ENCODE measurements around the gene SLC41A2.

The SLC41A2 gene

GRCh38 chr12:104939089-104939488 lies 19.0 kb downstream of the SLC41A2 start:
- Histone ChIP-seq H2BK5ac (ENCODE audit: low read depth, low read length, poor library complexity, severe bottlenecking) (no peak overlapping the region), H3K14ac (ENCODE audit: low read length in 2 of 2) (no peak overlapping the region), H4K8ac (ENCODE audit: low read length) (no peak overlapping the region), H3K36me3 (ENCODE audit: control insufficient read depth in 1 of 2, insufficient read depth in 2 of 2, low read depth in 1 of 2, low read length in 2 of 2) (no peaks in the 10 kb centered on the region), H3K4ac (ENCODE audit: low read depth in 1 of 2, low read length in 2 of 2) (no peak overlapping the region), H3K4me1 (ENCODE audit: control insufficient read depth, insufficient read depth, low read depth, low read length) (peaks cover 1% of the 10 kb centered on the region), H3K27ac (ENCODE audit: low read length, poor library complexity, severe bottlenecking) (no peak overlapping the region), H3K27me3 (ENCODE audit: control insufficient read depth in 1 of 2, insufficient read depth in 1 of 2, low read length in 2 of 2) (no peaks in the 10 kb centered on the region), H3K23ac (ENCODE audit: low read length in 2 of 2) (no peak overlapping the region), H3K4me3 (ENCODE audit: insufficient read depth in 1 of 2, low read depth in 1 of 2, low read length in 2 of 2) (no peak overlapping the region), H3K9ac (ENCODE audit: low read length) (no peak overlapping the region), H3K79me1 (replicated peaks; ENCODE audit: low read length, poor library complexity, severe bottlenecking) (peaks cover 2% of the 10 kb centered on the region), H2BK120ac (ENCODE audit: low read depth, low read length) (no peak overlapping the region), H2AK5ac (ENCODE audit: low read length, severe bottlenecking) (no peak overlapping the region), H3K18ac (ENCODE audit: low read depth in 1 of 2, low read length in 2 of 2) (no peak overlapping the region), H4K91ac (ENCODE audit: low read length) (no peak overlapping the region), H3K4me2 (ENCODE audit: low read length, poor library complexity, severe bottlenecking) (no peak overlapping the region), H2BK12ac (ENCODE audit: low read length in 2 of 2) (no peak overlapping the region), H2BK15ac (ENCODE audit: low read depth, poor library complexity, severe bottlenecking) (no peak overlapping the region), H3K9me3 (ENCODE audit: control insufficient read depth, low read length) (peaks cover under 1% of the 10 kb centered on the region), H2AFZ (ENCODE audit: low read depth, low read length) (no peak overlapping the region)
- WGBS, result 92% methylated on average over 1 of the region's 2 CpGs
- no peak for DNase-seq

GRCh38 chr12:104938371-104938770 lies 19.7 kb downstream of the SLC41A2 start:
- 49% methylated on average over 3 of the region's 3 CpGs for WGBS
- H2AFZ ChIP-seq (ENCODE audit: low read depth, low read length), result no peak overlapping the region
- no peak overlapping the region for H3K9ac ChIP-seq (ENCODE audit: low read length)
- no peak overlapping the region for H3K18ac ChIP-seq (ENCODE audit: low read depth in 1 of 2, low read length in 2 of 2)
- H3K4ac ChIP-seq (ENCODE audit: low read depth in 1 of 2, low read length in 2 of 2), result no peak overlapping the region
- H2AK5ac ChIP-seq (ENCODE audit: low read length, severe bottlenecking), result no peak overlapping the region
- no peaks in the 10 kb centered on the region for H3K36me3 ChIP-seq (ENCODE audit: control insufficient read depth in 1 of 2, insufficient read depth in 2 of 2, low read depth in 1 of 2, low read length in 2 of 2)
- DNase-seq, result peak; percentile 60
- peaks cover 2% of the 10 kb centered on the region for H3K79me1 ChIP-seq (replicated peaks; ENCODE audit: low read length, poor library complexity, severe bottlenecking)
- H3K9me3 ChIP-seq (ENCODE audit: control insufficient read depth, low read length), result no peaks in the 10 kb centered on the region
- no peak overlapping the region for H2BK12ac ChIP-seq (ENCODE audit: low read length in 2 of 2)
- H4K8ac ChIP-seq (ENCODE audit: low read length), result no peak overlapping the region
- H3K27ac ChIP-seq (ENCODE audit: low read length, poor library complexity, severe bottlenecking), result no peak overlapping the region
- peaks cover 1% of the 10 kb centered on the region for H3K4me1 ChIP-seq (ENCODE audit: control insufficient read depth, insufficient read depth, low read depth, low read length)
- no peak overlapping the region for H2BK15ac ChIP-seq (ENCODE audit: low read depth, poor library complexity, severe bottlenecking)
- H3K4me3 ChIP-seq (ENCODE audit: insufficient read depth in 1 of 2, low read depth in 1 of 2, low read length in 2 of 2), result no peak overlapping the region
- H2BK5ac ChIP-seq (ENCODE audit: low read depth, low read length, poor library complexity, severe bottlenecking), result no peak overlapping the region
- H4K91ac ChIP-seq (ENCODE audit: low read length), result no peak overlapping the region
- no peak overlapping the region for H3K14ac ChIP-seq (ENCODE audit: low read length in 2 of 2)
- no peak overlapping the region for H3K23ac ChIP-seq (ENCODE audit: low read length in 2 of 2)
- no peaks in the 10 kb centered on the region for H3K27me3 ChIP-seq (ENCODE audit: control insufficient read depth in 1 of 2, insufficient read depth in 1 of 2, low read length in 2 of 2)
- no peak overlapping the region for H2BK120ac ChIP-seq (ENCODE audit: low read depth, low read length)
- H3K4me2 ChIP-seq (ENCODE audit: low read length, poor library complexity, severe bottlenecking), result no peak overlapping the region

DNA sequence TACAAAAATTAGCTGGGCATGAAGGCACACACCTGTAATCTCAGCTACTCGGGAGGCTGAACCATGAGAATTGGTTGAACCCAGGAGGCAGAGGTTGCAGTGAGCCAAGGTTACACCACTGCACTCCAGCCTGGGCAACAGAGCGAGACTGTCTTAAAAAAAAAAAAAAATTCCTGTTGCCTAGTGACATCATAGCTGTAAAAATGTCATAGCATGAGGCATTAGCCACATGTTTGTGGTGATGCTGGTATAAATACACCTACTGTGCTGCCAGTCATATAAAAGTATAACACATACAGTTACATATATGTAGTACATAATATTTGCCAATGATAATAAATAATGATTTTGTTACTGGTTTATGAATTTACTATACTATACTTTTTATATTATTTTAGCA lies 22.2 kb downstream of the SLC41A2 start:
- Histone ChIP-seq H3K14ac (ENCODE audit: low read length in 2 of 2) (no peak overlapping the region), H3K79me1 (replicated peaks; ENCODE audit: low read length, poor library complexity, severe bottlenecking) (peaks cover 2% of the 10 kb centered on the region), H2BK120ac (ENCODE audit: low read depth, low read length) (no peak overlapping the region), H2AFZ (ENCODE audit: low read depth, low read length) (no peak overlapping the region), H3K4me2 (ENCODE audit: low read length, poor library complexity, severe bottlenecking) (no peak overlapping the region), H3K4me1 (ENCODE audit: control insufficient read depth, insufficient read depth, low read depth, low read length) (peaks cover 2% of the 10 kb centered on the region), H3K4me3 (ENCODE audit: insufficient read depth in 1 of 2, low read depth in 1 of 2, low read length in 2 of 2) (no peak overlapping the region), H4K91ac (ENCODE audit: low read length) (no peak overlapping the region), H3K23ac (ENCODE audit: low read length in 2 of 2) (no peak overlapping the region), H2BK12ac (ENCODE audit: low read length in 2 of 2) (no peak overlapping the region), H2BK15ac (ENCODE audit: low read depth, poor library complexity, severe bottlenecking) (no peak overlapping the region), H3K18ac (ENCODE audit: low read depth in 1 of 2, low read length in 2 of 2) (no peak overlapping the region), H3K36me3 (ENCODE audit: control insufficient read depth in 1 of 2, insufficient read depth in 2 of 2, low read depth in 1 of 2, low read length in 2 of 2) (no peaks in the 10 kb centered on the region), H3K27me3 (ENCODE audit: control insufficient read depth in 1 of 2, insufficient read depth in 1 of 2, low read length in 2 of 2) (no peaks in the 10 kb centered on the region), H3K9me3 (ENCODE audit: control insufficient read depth, low read length) (no peaks in the 10 kb centered on the region), H2BK5ac (ENCODE audit: low read depth, low read length, poor library complexity, severe bottlenecking) (no peak overlapping the region), H3K27ac (ENCODE audit: low read length, poor library complexity, severe bottlenecking) (no peak overlapping the region), H2AK5ac (ENCODE audit: low read length, severe bottlenecking) (no peak overlapping the region), H3K4ac (ENCODE audit: low read depth in 1 of 2, low read length in 2 of 2) (no peak overlapping the region), H4K8ac (ENCODE audit: low read length) (no peak overlapping the region), H3K9ac (ENCODE audit: low read length) (no peak overlapping the region)
- WGBS, result 97% methylated on average over 2 of the region's 2 CpGs
- no peak for DNase-seq

DNA sequence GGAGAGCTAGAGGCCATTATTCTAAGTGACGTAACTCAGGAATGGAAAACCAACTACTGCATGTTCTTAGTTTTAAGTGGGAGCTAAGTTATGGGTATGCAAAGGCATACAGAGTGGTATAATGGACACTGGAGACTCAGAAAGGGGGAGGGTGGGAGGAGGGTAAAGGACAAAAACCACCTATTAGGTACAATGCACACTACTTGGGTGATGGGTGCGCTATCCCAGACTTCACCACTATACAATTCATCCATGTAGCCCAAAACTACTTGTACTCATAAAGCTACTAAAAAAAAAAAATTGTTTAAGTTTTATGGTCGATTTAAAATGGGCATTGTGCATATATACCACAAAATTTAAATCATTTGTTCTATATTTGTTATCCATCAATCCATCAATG lies 24.3 kb downstream of the SLC41A2 start:
- Histone ChIP-seq H3K14ac (ENCODE audit: low read length in 2 of 2) (no peak overlapping the region), H2AFZ (ENCODE audit: low read depth, low read length) (no peak overlapping the region), H3K9me3 (ENCODE audit: control insufficient read depth, low read length) (no peaks in the 10 kb centered on the region), H3K79me1 (replicated peaks; ENCODE audit: low read length, poor library complexity, severe bottlenecking) (peaks cover 2% of the 10 kb centered on the region), H2BK5ac (ENCODE audit: low read depth, low read length, poor library complexity, severe bottlenecking) (no peak overlapping the region), H3K23ac (ENCODE audit: low read length in 2 of 2) (no peak overlapping the region), H4K91ac (ENCODE audit: low read length) (no peak overlapping the region), H3K4me1 (ENCODE audit: control insufficient read depth, insufficient read depth, low read depth, low read length) (peaks cover 3% of the 10 kb centered on the region), H2BK12ac (ENCODE audit: low read length in 2 of 2) (no peak overlapping the region), H3K4me2 (ENCODE audit: low read length, poor library complexity, severe bottlenecking) (no peak overlapping the region), H3K4ac (ENCODE audit: low read depth in 1 of 2, low read length in 2 of 2) (no peak overlapping the region), H3K27me3 (ENCODE audit: control insufficient read depth in 1 of 2, insufficient read depth in 1 of 2, low read length in 2 of 2) (no peaks in the 10 kb centered on the region), H3K4me3 (ENCODE audit: insufficient read depth in 1 of 2, low read depth in 1 of 2, low read length in 2 of 2) (no peak overlapping the region), H3K36me3 (ENCODE audit: control insufficient read depth in 1 of 2, insufficient read depth in 2 of 2, low read depth in 1 of 2, low read length in 2 of 2) (no peaks in the 10 kb centered on the region), H3K9ac (ENCODE audit: low read length) (no peak overlapping the region), H3K18ac (ENCODE audit: low read depth in 1 of 2, low read length in 2 of 2) (no peak overlapping the region), H3K27ac (ENCODE audit: low read length, poor library complexity, severe bottlenecking) (no peak overlapping the region), H2BK120ac (ENCODE audit: low read depth, low read length) (no peak overlapping the region), H2BK15ac (ENCODE audit: low read depth, poor library complexity, severe bottlenecking) (no peak overlapping the region), H2AK5ac (ENCODE audit: low read length, severe bottlenecking) (no peak overlapping the region), H4K8ac (ENCODE audit: low read length) (no peak overlapping the region)
- no peak for DNase-seq
- WGBS, result 100% methylated on average over 1 of the region's 3 CpGs

Measured in mesenchymal stem cell (in vitro differentiated cells and primary cell).